ENCODE measurements around the gene ANXA9. TPM values are rescaled to one million over a fixed set of nuclear protein-coding genes. Genes with fewer than 3 reads are reported as not detected.

Gene ANXA9
- total and polyA plus RNA-seq, 2 of the 4 experiments (the other 2 are of a cell fraction), result 0.21 to 0.36 TPM

- H3K79me1 ChIP-seq (ENCODE audit: low read depth in 1 of 2, low read length in 2 of 2), result peaks cover 9 to 42% of the 10 kb centered on the region in 2 experiments
- no peak overlapping the region for H4K8ac ChIP-seq (ENCODE audit: low read depth in 2 of 2, low read length in 2 of 2)
- no peak overlapping the region for H3K4me2 ChIP-seq (ENCODE audit: low read depth, low read length)
- H2BK20ac ChIP-seq (ENCODE audit: low read depth, low read length), result no peak overlapping the region
- H4K20me1 ChIP-seq (ENCODE audit: insufficient read depth, low read length), result no peaks in the 10 kb centered on the region
- no peak overlapping the region for H3K4ac ChIP-seq (ENCODE audit: low read depth, low read length)
- no peak overlapping the region for H2BK15ac ChIP-seq (ENCODE audit: low read depth, low read length)
- H3K9ac ChIP-seq (ENCODE audit: low read depth, low read length), result no peak overlapping the region
- H3K27me3 ChIP-seq (ENCODE audit: control insufficient read depth, insufficient read depth, low read length), result no peaks in the 10 kb centered on the region
- H4K5ac ChIP-seq (ENCODE audit: low read depth, low read length), result no peak overlapping the region
- H3K4me1 ChIP-seq (ENCODE audit: control insufficient read depth, insufficient read depth, low read length), result 0 out of 2 replicates have a peak, but pooled peaks cover 1% of the 10 kb centered on the region
- H2BK5ac ChIP-seq (ENCODE audit: low read depth, low read length, poor library complexity, severe bottlenecking), result no peak overlapping the region
- DNase-seq, result no peak
- no TSS peak for BruUV-seq (replicated peaks)
- H2AFZ ChIP-seq (replicated peaks; ENCODE audit: low read length, poor library complexity), result no peak overlapping the region
- ChIA-PET POLR2A (ENCODE audit: unreplicated experiment) (no interaction called here), CTCF (interaction anchor here (1.0 kb wide), 1 partner anchor 48 kb away, joined by 5 read pairs; the partner anchor contains the start of gene CDC42SE1)
- H3K23ac ChIP-seq (ENCODE audit: low read depth, low read length), result no peak overlapping the region; the same call in 1 of the 2 replicates
- in situ Hi-C loops (cut with MboI; ENCODE audit: low sequenced_read_pairs), result no loop called here
- no peaks in the 10 kb centered on the region for H3K9me3 ChIP-seq (ENCODE audit: control insufficient read depth, insufficient read depth, low read length)
- intact Hi-C loops (cut with micrococcal nuclease), result no loop called here
- no peak overlapping the region for H3K18ac ChIP-seq (ENCODE audit: low read depth, low read length)
- H2AK5ac ChIP-seq (ENCODE audit: low read depth, low read length), result no peak overlapping the region
- dilution Hi-C loops (cut with HindIII; ENCODE audit: low sequenced_read_pairs, unreplicated experiment), result no loop called here
- no peak overlapping the region for H2BK120ac ChIP-seq (ENCODE audit: low read depth, low read length)
- no peak overlapping the region for H3K4me3 ChIP-seq (ENCODE audit: insufficient read depth, low read depth, low read length)
- no peaks in the 10 kb centered on the region for H3K36me3 ChIP-seq (ENCODE audit: control insufficient read depth, insufficient read depth, low read length)
- no peak overlapping the region for H3K56ac ChIP-seq (ENCODE audit: extremely low read depth, insufficient read depth, low read length)
- no peak overlapping the region for H3K27ac ChIP-seq (ENCODE audit: insufficient read depth, low read length)
- no peak overlapping the region for H2AK9ac ChIP-seq (replicated peaks; ENCODE audit: low read depth, low read length, poor library complexity)
- WGBS, 2 experiments (ENCODE audit: extremely low coverage in 2 of 2, insufficient read length in 1 of 2), result no CpG with 5 or more reads among the region's 4 CpGs
- no peak for ATAC-seq (ENCODE audit: low read depth)
- peaks cover 7% of the 10 kb centered on the region for H3K9me1 ChIP-seq (ENCODE audit: insufficient read depth, low read length)
- TF ChIP-seq CTCF (conservative IDR thresholded peaks at IDR 0.05; ENCODE audit: low read depth, low read length), result no peak
- no peak for TF ChIP-seq MXI1 (IDR thresholded peaks at IDR 0.05; ENCODE audit: borderline replicate concordance, low read depth, low read length)
- TF ChIP-seq CHD1 (IDR thresholded peaks at IDR 0.05; ENCODE audit: low read depth, low read length), result no peak
- no peak for TF ChIP-seq RCOR1 (IDR thresholded peaks at IDR 0.05; ENCODE audit: insufficient replicate concordance, low read length)
- TF ChIP-seq MAFK (IDR thresholded peaks at IDR 0.05; ENCODE audit: low read depth, low read length), result no peak
- TF ChIP-seq RFX5 (IDR thresholded peaks at IDR 0.05; ENCODE audit: low read depth, low read length), result no peak
- no peak for TF ChIP-seq MAZ (IDR thresholded peaks at IDR 0.05; ENCODE audit: borderline replicate concordance, low read depth, low read length)
- no peak for TF ChIP-seq USF2 (IDR thresholded peaks at IDR 0.05; ENCODE audit: low read depth, low read length)
- no peak overlapping the region for H4K91ac ChIP-seq (ENCODE audit: insufficient read depth, low read depth, low read length)
- H3K14ac ChIP-seq (replicated peaks; ENCODE audit: low read depth, low read length), result no peak overlapping the region
Measured at GRCh38 chr1:151011154-151011850, 29.2 kb downstream of the ANXA9 start.

All from IMR-90 (cell line).